GM13977 (cell line): ENCODE results near the gene FHIT.

ENCODE experiments used
- DNase-seq: peaks from one replicate; pipeline ENCODE4 v3.0.0; 2012; ENCODE audit warnings: low spot score
- in situ Hi-C: fragments of 300-500 bp; cut with MboI; formaldehyde crosslinking; loops from one replicate; pipeline ENCODE4 v1.12.0; 2022; ENCODE audit warnings: low sequenced_read_pairs, low pct_unique_long_range_greater_than_20kb, mixed read lengths, inconsistent platforms; ENCODE audit not compliant: unreplicated experiment
- TF ChIP-seq, protein P1 (sequence below): IDR thresholded peaks from 2 replicates; pipeline ENCODE4 v1.5.1; 2012; ENCODE audit warnings: mild to moderate bottlenecking, control low read depth; ENCODE audit not compliant: insufficient read depth; ENCODE audit errors: extremely low read depth, missing control alignments

The FHIT gene

DNA sequence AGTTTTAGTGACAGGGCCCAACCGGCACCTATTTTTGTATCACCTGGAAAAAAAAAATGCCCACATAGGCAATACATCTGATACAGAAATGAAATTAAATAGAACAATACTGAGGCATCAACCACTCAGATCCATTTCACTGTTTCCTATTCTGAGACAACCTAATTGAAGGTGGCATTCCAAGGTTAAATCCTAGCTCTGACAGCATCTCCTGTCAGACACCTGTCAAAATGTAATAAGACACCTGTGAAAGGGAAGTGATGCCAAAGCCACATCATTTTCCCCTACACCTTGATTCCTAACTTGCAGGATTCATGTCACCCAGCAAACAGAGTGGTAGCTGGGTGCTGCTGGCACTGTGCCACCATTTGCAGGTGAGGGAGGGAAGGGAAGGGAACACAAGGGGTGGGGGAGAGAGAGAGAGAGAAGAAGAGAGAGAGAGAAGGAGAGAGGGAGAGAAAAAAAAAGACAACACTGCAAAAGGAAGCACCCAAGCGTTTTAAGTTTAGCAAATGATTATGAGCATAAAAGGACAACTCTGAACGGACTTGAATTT is 1156.8 kb downstream of the FHIT start:
- in situ Hi-C loops: no loop called here

DNA sequence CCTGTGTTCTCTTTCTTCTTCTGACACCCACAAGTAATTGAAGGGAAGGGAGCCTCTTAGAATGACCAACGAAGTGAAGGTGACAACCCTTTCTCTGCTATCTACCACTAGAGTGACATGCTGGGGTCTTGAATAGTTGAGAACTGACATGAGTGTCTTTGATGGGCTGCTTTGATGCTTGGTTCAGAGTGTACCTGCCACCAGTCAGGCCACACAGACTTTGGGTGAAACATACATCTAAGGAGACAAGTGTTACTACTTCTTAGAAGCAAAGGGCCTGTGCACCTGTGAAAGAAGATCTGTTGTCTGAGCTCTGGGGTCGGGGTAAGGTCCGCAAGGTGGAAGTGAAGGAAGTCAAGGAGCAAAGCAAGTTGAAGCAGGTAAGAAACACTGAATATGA is 1160.7 kb downstream of the FHIT start:
- in situ Hi-C loops: no loop called here
- TF ChIP-seq, protein P1, sequence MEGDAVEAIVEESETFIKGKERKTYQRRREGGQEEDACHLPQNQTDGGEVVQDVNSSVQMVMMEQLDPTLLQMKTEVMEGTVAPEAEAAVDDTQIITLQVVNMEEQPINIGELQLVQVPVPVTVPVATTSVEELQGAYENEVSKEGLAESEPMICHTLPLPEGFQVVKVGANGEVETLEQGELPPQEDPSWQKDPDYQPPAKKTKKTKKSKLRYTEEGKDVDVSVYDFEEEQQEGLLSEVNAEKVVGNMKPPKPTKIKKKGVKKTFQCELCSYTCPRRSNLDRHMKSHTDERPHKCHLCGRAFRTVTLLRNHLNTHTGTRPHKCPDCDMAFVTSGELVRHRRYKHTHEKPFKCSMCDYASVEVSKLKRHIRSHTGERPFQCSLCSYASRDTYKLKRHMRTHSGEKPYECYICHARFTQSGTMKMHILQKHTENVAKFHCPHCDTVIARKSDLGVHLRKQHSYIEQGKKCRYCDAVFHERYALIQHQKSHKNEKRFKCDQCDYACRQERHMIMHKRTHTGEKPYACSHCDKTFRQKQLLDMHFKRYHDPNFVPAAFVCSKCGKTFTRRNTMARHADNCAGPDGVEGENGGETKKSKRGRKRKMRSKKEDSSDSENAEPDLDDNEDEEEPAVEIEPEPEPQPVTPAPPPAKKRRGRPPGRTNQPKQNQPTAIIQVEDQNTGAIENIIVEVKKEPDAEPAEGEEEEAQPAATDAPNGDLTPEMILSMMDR: no peak
- no peak for DNase-seq

More for the DNA sequence above, 1156.8 kb downstream of the FHIT start:
- TF ChIP-seq, protein P1: no peak
- no peak for DNase-seq

DNA sequence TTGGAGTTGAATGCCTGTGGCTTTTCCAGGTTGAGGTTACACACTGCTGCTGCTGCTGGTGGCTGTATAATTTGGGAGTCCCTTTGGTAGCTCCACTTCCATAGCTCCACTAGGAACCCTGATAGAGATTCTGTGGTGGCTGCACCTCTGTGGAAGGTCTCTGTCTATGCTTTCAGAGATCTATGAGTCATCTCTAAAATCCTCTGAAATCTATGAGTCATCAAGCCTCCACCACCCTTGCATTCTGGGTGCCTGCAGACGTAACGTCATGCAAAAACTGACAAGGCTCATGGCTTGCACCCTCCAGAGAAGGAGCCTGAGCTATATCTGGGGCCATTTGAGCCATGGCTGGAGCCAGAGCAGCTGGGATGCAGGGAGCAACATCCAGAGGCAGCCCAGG is 1164.4 kb downstream of the FHIT start:
- peak; percentile 19 for DNase-seq
- TF ChIP-seq, protein P1: no peak
- in situ Hi-C loops: no loop called here

GRCh38 chr3:60085649-60086048 is 1165.6 kb downstream of the FHIT start:
- no peak for DNase-seq
- TF ChIP-seq, protein P1: no peak
- in situ Hi-C loops: no loop called here

- TF ChIP-seq, protein P1: no peak
- in situ Hi-C loops: no loop called here
- no peak for DNase-seq
Observed at GRCh38 chr3:60081381-60082095, 1169.7 kb downstream of the FHIT start.

- TF ChIP-seq, protein P1: no peak
- no peak for DNase-seq
- in situ Hi-C loops: no loop called here
Observed at GRCh38 chr3:60080648-60081047, 1170.6 kb downstream of the FHIT start.

DNA sequence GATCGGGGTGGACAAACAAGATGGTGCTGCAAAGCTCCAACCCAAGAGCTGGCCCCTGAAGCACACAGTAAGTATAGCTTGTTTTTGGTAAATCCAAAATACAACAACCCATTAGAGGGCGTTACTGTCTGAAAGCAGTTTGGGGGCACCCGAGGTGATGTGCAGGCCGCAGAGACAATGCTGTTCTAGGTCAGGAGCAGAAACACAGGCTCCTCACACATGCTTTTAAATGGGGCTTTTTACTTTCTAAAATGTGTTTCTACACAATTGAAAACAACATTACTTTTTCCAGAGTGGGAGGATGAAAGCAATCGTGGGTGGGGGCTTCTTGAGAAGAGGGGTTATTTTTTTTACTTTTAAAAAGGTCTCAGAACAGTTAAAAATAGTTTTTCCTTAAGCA is 1172.2 kb downstream of the FHIT start:
- DNase-seq: peak; percentile 13
- TF ChIP-seq, protein P1: peak; percentile 27
- in situ Hi-C loops: no loop called here
